ENCODE measurements around the gene PRAMEF7. TPM values are rescaled to one million over a fixed set of nuclear protein-coding genes. Genes with fewer than 3 reads are reported as not detected.
"Not testable (repeated sequence)": the region's sequence is repeated elsewhere in the genome, so short reads cannot be mapped to it uniquely, and the experiment has no call there.

The PRAMEF7 gene
- not detected in 2 replicates for polyA plus RNA-seq (2011; rRNA removed)
- polyA plus RNA-seq (2012; cell fraction: cytosol; rRNA removed) = not detected in 2 replicates
- not detected in 2 replicates for polyA plus RNA-seq (2012; cell fraction: nucleus; rRNA removed)
- polyA plus RNA-seq (2017; fragmentation: RNase III; extraction: RNeasy Plus Mini Kit Qiagen cat#74134 plus additional on column Dnase treatment) = not detected in 3 replicates
- not detected in 2 replicates for polyA minus RNA-seq (2011; rRNA and poly(A)+ RNA removed)

DNA sequence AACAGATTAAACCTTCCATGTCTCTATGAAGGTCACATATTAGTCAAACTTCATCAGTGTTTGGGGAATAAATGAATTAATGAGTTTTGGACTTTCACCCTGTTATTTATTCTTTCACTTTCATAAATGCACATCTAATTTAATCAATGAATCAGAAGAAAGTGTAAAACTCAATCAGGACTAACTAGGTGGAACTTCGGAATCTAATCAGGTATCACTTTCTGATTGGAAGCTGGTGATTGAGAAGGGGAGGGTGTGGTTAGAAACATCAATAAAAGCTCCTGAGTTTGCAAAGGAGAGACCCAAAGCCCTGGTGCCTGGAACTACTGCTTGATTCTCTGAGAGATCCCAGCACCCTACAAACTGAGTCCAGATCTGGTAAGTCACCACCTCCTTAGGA lies at the start of gene PRAMEF7:
TSS of gene PRAMEF7 (plus strand) at position 301 of the 400 bp plus-strand sequence. CDS start 1,083 bp downstream, outside the sequence.
- H3K4me2 ChIP-seq; CTCF ChIA-PET; POLR2A ChIA-PET; H3K27ac ChIP-seq; FAIRE-seq; H3K4me3 ChIP-seq; H3K9me3 ChIP-seq; H3K4me1 ChIP-seq; ATAC-seq; DNase-seq (ENCODE audit: low read depth in 1 of 2, low spot score in 1 of 2): not testable (repeated sequence)
- no CpG with 5 or more reads among the region's 1 CpG for WGBS (ENCODE audit: missing lambda C conversion rate)

DNA sequence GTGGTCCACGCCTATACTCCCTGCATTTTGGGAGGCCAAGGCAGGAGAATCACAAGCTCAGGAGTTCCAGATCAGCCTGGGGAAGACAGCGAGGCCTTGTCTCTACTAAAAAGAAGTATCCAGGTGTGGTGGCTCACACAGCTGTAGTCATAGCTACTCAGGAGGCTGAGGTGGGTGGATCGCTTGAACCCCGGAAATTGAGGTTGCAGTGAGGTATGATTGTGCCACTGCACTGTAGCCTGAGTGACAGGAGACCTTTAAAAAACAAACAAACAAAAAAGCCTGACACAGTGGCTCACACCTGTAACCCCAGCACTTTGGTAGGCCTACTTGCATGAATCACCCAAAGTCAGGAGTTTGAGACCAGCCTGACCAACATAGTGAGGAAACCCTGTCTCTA lies 38.0 kb upstream of the PRAMEF7 start:
- FAIRE-seq; ATAC-seq; H3K4me3 ChIP-seq; H3K4me2 ChIP-seq; H3K4me1 ChIP-seq; POLR2A ChIA-PET; DNase-seq (ENCODE audit: low read depth in 1 of 2, low spot score in 1 of 2); H3K9me3 ChIP-seq; CTCF ChIA-PET; H3K27ac ChIP-seq: not testable (repeated sequence)
- WGBS (ENCODE audit: missing lambda C conversion rate) = 0% methylated on average over 3 of the region's 4 CpGs

DNA sequence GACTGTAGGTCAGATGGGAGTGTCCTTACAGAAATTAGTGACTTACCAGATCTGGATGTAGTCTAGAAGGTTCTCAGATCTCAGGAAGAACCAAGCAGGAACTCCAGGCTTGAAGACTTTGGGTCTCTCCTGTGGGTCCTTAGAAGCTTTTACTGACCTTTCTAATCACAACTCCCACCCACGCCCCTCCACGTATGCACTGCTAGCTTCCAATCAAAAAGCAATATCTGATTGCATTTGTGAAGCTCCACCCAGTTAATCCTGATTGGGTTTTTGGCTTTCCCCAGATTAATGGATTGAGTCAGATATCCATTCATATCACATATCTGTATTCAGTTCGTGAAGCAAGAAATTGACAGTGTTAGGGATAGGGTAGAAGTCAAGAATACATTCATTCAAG lies 30.3 kb upstream of the PRAMEF7 start, which contains the start of gene PRAMEF4:
TSS of gene PRAMEF4 (minus strand) at position 101 of the 400 bp plus-strand sequence. CDS start 2,807 bp downstream, outside the sequence.
- H3K4me3 ChIP-seq; H3K4me2 ChIP-seq; FAIRE-seq; H3K27ac ChIP-seq; CTCF ChIA-PET; DNase-seq (ENCODE audit: low read depth in 1 of 2, low spot score in 1 of 2); ATAC-seq; H3K9me3 ChIP-seq; POLR2A ChIA-PET; H3K4me1 ChIP-seq: not testable (repeated sequence)
- 3% methylated on average over 3 of the region's 3 CpGs for WGBS (ENCODE audit: missing lambda C conversion rate)

GRCh38 chr1:12898170-12898569 lies 18.2 kb upstream of the PRAMEF7 start, which contains the start of gene PRAMEF10:
Gene PRAMEF10, minus strand, starts transcription at chr1:12898270. Its CDS starts 2,423 bp downstream, at chr1:12895847.
- FAIRE-seq, CTCF ChIA-PET: not testable (repeated sequence)

GRCh38 chr1:12899186-12899585 lies 17.2 kb upstream of the PRAMEF7 start:
- H3K9me3 ChIP-seq; FAIRE-seq; H3K4me2 ChIP-seq; POLR2A ChIA-PET; H3K4me1 ChIP-seq; H3K4me3 ChIP-seq; ATAC-seq; H3K27ac ChIP-seq; DNase-seq (ENCODE audit: low read depth in 1 of 2, low spot score in 1 of 2); CTCF ChIA-PET: not testable (repeated sequence)

More at GRCh38 chr1:12898170-12898569, 18.2 kb upstream of the PRAMEF7 start, which contains the start of gene PRAMEF10:
- H3K4me2 ChIP-seq; H3K27ac ChIP-seq; POLR2A ChIA-PET; H3K9me3 ChIP-seq; H3K4me1 ChIP-seq; H3K4me3 ChIP-seq; ATAC-seq; DNase-seq (ENCODE audit: low read depth in 1 of 2, low spot score in 1 of 2): not testable (repeated sequence)
- WGBS (ENCODE audit: missing lambda C conversion rate) = no CpG with 5 or more reads among the region's 1 CpG

DNA sequence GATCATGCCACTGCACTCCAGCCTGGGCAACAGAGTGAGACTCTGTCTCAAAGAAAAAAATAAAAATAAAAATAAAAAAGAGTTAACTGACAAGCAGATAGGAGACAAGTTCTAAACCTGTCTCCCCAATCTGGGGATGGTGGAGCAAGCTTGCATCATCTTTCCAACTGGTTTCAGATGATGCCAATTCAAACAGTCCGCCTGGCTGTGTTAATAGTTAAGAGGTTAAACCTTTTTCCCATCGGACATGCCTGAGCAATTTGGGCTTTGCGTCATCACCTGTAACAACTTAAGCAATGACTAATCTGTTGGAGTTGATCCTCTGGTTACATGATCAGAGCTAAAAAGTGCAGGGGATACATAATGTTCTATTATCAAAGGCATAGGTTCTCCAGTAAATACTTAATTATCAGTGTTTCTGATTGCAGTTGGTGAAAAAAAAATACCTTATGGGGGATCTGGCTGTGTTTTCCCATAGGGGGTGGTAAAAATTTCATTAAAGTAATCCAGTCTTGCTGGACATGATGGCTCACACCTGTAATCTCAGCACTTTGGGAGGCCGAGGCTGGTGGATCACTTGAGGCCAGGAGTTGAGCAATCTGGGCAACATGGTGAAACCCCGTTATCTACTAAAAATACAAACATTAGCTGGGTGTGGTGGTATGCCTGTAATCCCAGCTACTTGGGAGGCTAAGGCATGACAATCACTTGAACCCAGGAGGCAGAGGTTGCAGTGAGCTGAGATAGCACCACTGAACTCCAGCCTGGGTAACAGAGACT lies 12.4 kb upstream of the PRAMEF7 start:
- FAIRE-seq; CTCF ChIA-PET; DNase-seq (ENCODE audit: low read depth in 1 of 2, low spot score in 1 of 2); POLR2A ChIA-PET; H3K4me2 ChIP-seq; H3K4me3 ChIP-seq; H3K27ac ChIP-seq; H3K9me3 ChIP-seq; H3K4me1 ChIP-seq; ATAC-seq: not testable (repeated sequence)
- 6% methylated on average over 2 of the region's 5 CpGs for WGBS (ENCODE audit: missing lambda C conversion rate)

GRCh38 chr1:12921749-12922148 lies 5.3 kb downstream of the PRAMEF7 start:
- H3K4me2 ChIP-seq, POLR2A ChIA-PET, CTCF ChIA-PET, H3K9me3 ChIP-seq, FAIRE-seq, H3K4me1 ChIP-seq, H3K27ac ChIP-seq, H3K4me3 ChIP-seq: not testable (repeated sequence)
- 0% methylated on average over 2 of the region's 2 CpGs for WGBS (ENCODE audit: missing lambda C conversion rate)
- ATAC-seq (peak in 1 of 2 experiments; percentile 60; a peak in 2 of 6 replicates), DNase-seq (ENCODE audit: low read depth in 1 of 2, low spot score in 1 of 2) (peak in 1 of 2 experiments; percentile 1)
- 0 out of 5 replicates have a peak, but pooled peaks of 1 of the 2 experiments have one; percentile 5 for TF ChIP-seq RAD21 (conservative IDR thresholded peaks at IDR 0.05 in 1 of 2, IDR thresholded peaks at IDR 0.05 in 1 of 2)

DNA sequence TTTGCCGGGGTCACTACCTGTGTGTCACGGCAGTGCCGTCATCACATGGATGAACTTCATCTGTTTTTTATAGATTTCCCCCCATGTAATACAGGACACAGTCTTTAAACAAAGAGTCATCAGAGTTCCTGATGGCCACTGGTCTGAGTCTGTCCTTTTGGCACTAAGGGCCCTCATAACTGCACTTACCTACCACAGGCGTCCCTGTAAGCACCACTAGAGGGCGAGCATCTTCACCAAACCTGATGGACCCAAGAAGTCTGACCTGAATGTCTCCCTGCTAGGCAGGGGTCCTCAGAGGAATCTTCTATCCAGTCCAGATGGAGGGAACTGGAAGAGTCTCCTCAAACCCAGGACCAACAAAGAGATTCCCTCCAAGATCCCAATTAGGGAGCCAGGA lies 8.0 kb downstream of the PRAMEF7 start:
- FAIRE-seq; H3K4me2 ChIP-seq; POLR2A ChIA-PET; CTCF ChIA-PET; H3K4me3 ChIP-seq; H3K9me3 ChIP-seq; H3K27ac ChIP-seq; H3K4me1 ChIP-seq; DNase-seq (ENCODE audit: low read depth in 1 of 2, low spot score in 1 of 2): not testable (repeated sequence)
- 20% methylated on average over 3 of the region's 5 CpGs for WGBS (ENCODE audit: missing lambda C conversion rate)
- ATAC-seq = peak in 1 of 2 experiments; percentile 72; a peak in 4 of 6 replicates

GRCh38 chr1:12947480-12947879 lies 31.1 kb downstream of the PRAMEF7 start, which contains the start of gene PRAMEF6:
Gene PRAMEF6, minus strand, starts transcription at chr1:12947580. Its CDS starts 5,062 bp downstream, at chr1:12942518.
- FAIRE-seq; POLR2A ChIA-PET; H3K4me1 ChIP-seq; H3K9me3 ChIP-seq; H3K4me3 ChIP-seq; H3K4me2 ChIP-seq; H3K27ac ChIP-seq; CTCF ChIA-PET; ATAC-seq; DNase-seq (ENCODE audit: low read depth in 1 of 2, low spot score in 1 of 2): not testable (repeated sequence)
- 14% methylated on average over 4 of the region's 4 CpGs for WGBS (ENCODE audit: missing lambda C conversion rate)
